ENCODE results near the gene DNAI2. TPM values are rescaled to one million over a fixed set of nuclear protein-coding genes. Genes with fewer than 3 reads are reported as not detected.
"Not testable (repeated sequence)": the region's sequence is repeated elsewhere in the genome, so short reads cannot be mapped to it uniquely, and the experiment has no call there.

DNAI2 gene
- total RNA-seq, 1 experiment from 2014 or later, result not detected

DNA sequence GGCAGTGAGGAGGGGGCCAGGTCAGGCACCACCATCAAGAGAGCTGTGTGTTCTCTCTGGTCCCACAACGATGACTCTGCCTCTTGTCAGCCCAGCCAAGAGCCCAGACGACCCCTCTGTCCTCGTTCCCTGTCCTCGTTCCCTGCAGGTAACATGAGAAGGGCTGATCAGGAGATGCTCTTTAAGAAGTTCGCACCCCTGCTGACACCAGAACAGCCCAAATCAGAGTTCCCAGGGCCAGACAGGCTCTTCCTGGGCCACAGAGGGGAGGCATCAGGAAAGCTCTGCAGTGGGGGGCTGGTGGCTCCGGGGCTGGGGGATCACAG, 13.5 kb upstream of the DNAI2 start:
- no peak overlapping the region for H2AFZ ChIP-seq (ENCODE audit: low read length)
- no peaks in the 10 kb centered on the region for H3K27me3 ChIP-seq (ENCODE audit: low read length)
- no peak overlapping the region for H3K4me2 ChIP-seq (ENCODE audit: low read length)
- H3F3A ChIP-seq (ENCODE audit: low read length, unreplicated experiment), result no peaks in the 10 kb centered on the region
- H4K20me1 ChIP-seq (ENCODE audit: low read length), result no peaks in the 10 kb centered on the region
- H3K4me1 ChIP-seq (ENCODE audit: insufficient read depth, low read length), result peaks cover 8% of the 10 kb centered on the region
- no peaks in the 10 kb centered on the region for H3K9me3 ChIP-seq (ENCODE audit: low read length)
- DNase-seq, result no peak
- no TSS peak for BruUV-seq (replicated peaks)
- no peak overlapping the region for H3K9ac ChIP-seq (ENCODE audit: low read length)
- no peaks in the 10 kb centered on the region for H3K36me3 ChIP-seq (ENCODE audit: low read depth, low read length)
- no peaks in the 10 kb centered on the region for H3K9me2 ChIP-seq (replicated peaks; ENCODE audit: low read length)
- H3K27ac ChIP-seq (ENCODE audit: low read length), result no peak overlapping the region
- ChIA-PET POLR2A (ENCODE audit: unreplicated experiment) (no interaction called here), CTCF (interaction anchor here (1.1 kb wide), 1 partner anchor 53 kb away, joined by 3 read pairs; no protein-coding TSS in a partner anchor)
- intact Hi-C loops (cut with micrococcal nuclease), result loop anchor here (1.0 kb wide), 1 partner anchor 40 kb away; no protein-coding TSS in a partner anchor
- TF ChIP-seq EZH2 (IDR thresholded peaks at IDR 0.05; ENCODE audit: low read length, unreplicated experiment), result no peak
- TF ChIP-seq, protein P1, sequence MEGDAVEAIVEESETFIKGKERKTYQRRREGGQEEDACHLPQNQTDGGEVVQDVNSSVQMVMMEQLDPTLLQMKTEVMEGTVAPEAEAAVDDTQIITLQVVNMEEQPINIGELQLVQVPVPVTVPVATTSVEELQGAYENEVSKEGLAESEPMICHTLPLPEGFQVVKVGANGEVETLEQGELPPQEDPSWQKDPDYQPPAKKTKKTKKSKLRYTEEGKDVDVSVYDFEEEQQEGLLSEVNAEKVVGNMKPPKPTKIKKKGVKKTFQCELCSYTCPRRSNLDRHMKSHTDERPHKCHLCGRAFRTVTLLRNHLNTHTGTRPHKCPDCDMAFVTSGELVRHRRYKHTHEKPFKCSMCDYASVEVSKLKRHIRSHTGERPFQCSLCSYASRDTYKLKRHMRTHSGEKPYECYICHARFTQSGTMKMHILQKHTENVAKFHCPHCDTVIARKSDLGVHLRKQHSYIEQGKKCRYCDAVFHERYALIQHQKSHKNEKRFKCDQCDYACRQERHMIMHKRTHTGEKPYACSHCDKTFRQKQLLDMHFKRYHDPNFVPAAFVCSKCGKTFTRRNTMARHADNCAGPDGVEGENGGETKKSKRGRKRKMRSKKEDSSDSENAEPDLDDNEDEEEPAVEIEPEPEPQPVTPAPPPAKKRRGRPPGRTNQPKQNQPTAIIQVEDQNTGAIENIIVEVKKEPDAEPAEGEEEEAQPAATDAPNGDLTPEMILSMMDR (conservative IDR thresholded peaks at IDR 0.05; ENCODE audit: low read depth, low read length), result no peak
- no peak overlapping the region for H3K4me3 ChIP-seq (ENCODE audit: low read length)
- no peaks in the 10 kb centered on the region for H3K79me2 ChIP-seq (ENCODE audit: low read length)
- no peak for ATAC-seq

DNA sequence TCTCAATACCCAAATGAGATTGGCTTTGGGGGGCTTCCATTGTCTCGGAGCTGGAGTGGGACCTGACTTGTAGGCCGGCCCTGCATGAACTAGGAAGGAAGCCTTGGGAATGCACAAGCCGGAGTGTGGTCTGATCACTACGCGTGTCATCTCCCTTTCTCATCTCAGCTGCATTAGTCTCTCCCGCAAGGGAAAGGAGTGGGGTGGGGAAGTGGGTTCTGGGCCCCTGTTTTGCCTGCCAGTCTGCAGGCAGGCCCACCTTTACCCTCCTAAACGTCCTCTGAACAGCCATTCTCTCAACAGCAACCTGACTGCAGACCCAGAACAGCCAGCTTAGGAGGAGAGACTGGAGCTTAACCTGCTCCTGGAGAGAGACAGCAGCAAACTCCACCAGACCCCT, 11.4 kb upstream of the DNAI2 start:
- no peaks in the 10 kb centered on the region for H4K20me1 ChIP-seq (ENCODE audit: low read length)
- no peak overlapping the region for H3K4me3 ChIP-seq (ENCODE audit: low read length)
- H2AFZ ChIP-seq (ENCODE audit: low read length), result no peak overlapping the region
- POLR2A ChIA-PET (ENCODE audit: unreplicated experiment), result no interaction called here
- H3K27ac ChIP-seq (ENCODE audit: low read length), result no peak overlapping the region
- no peaks in the 10 kb centered on the region for H3K36me3 ChIP-seq (ENCODE audit: low read depth, low read length)
- no peak overlapping the region for H3K9ac ChIP-seq (ENCODE audit: low read length)
- intact Hi-C loops (cut with micrococcal nuclease), result no loop called here
- DNase-seq (no peak), ATAC-seq (no peak)
- H3K4me2 ChIP-seq (ENCODE audit: low read length), result no peak overlapping the region
- CTCF ChIA-PET, result no interaction called here
- H3F3A ChIP-seq (ENCODE audit: low read length, unreplicated experiment), result no peaks in the 10 kb centered on the region
- TF ChIP-seq, protein P1 (conservative IDR thresholded peaks at IDR 0.05; ENCODE audit: low read depth, low read length), result no peak
- TF ChIP-seq EZH2 (IDR thresholded peaks at IDR 0.05; ENCODE audit: low read length, unreplicated experiment) (no peak), EZH2phosphoT487 (IDR thresholded peaks at IDR 0.05; ENCODE audit: borderline replicate concordance, low read length) (no peak)
- H3K27me3 ChIP-seq (ENCODE audit: low read length), result peaks cover 11% of the 10 kb centered on the region; the same call in 1 of the 2 replicates
- no peaks in the 10 kb centered on the region for H3K79me2 ChIP-seq (ENCODE audit: low read length)
- H3K4me1 ChIP-seq (ENCODE audit: insufficient read depth, low read length), result peaks cover 8% of the 10 kb centered on the region
- no TSS peak for BruUV-seq (replicated peaks)
- no peaks in the 10 kb centered on the region for H3K9me3 ChIP-seq (ENCODE audit: low read length)
- H3K9me2 ChIP-seq (replicated peaks; ENCODE audit: low read length), result no peaks in the 10 kb centered on the region

DNA sequence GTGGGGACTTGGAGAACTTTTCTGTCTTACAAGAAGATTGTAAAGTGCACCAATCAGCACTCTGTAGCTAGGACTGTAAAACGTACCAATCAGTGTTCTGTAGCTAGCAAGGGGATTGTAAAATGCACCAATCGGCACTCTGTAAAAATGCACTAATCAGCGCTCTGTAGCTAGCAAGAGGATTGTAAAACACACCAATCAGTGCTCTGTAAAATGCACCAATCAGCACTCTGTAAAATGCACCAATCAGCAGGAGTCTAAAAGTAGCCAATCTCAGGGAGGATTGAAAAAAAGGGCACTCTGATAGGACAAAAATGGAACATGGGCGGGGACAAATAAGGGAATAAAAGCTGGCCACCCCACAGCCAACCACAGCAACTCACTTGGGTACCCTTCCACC, 7.0 kb upstream of the DNAI2 start:
- H3K4me3 ChIP-seq (ENCODE audit: low read length); H3F3A ChIP-seq (ENCODE audit: low read length, unreplicated experiment); H3K4me2 ChIP-seq (ENCODE audit: low read length); H4K20me1 ChIP-seq (ENCODE audit: low read length); H3K9me2 ChIP-seq (replicated peaks; ENCODE audit: low read length); H3K36me3 ChIP-seq (ENCODE audit: low read depth, low read length); CTCF ChIA-PET; H3K9ac ChIP-seq (ENCODE audit: low read length); intact Hi-C loops (cut with micrococcal nuclease); ATAC-seq; BruUV-seq (replicated peaks); H3K79me2 ChIP-seq (ENCODE audit: low read length); H3K4me1 ChIP-seq (ENCODE audit: insufficient read depth, low read length); POLR2A ChIA-PET (ENCODE audit: unreplicated experiment); DNase-seq; H3K9me3 ChIP-seq (ENCODE audit: low read length); H3K27ac ChIP-seq (ENCODE audit: low read length); H2AFZ ChIP-seq (ENCODE audit: low read length): not testable (repeated sequence)
- peaks cover 33% of the 10 kb centered on the region for H3K27me3 ChIP-seq (ENCODE audit: low read length)
